ENCODE data around the gene TBX19. TPM values are rescaled to one million over a fixed set of nuclear protein-coding genes. Genes with fewer than 3 reads are reported as not detected.

Gene TBX19
- 1 to 10 TPM; 1.9 to 3.8 TPM for total RNA-seq

GRCh38 chr1:168280296-168280927, at the start of gene TBX19:
TBX19 (plus strand) TSS chr1:168280877; CDS start chr1:168281091, 214 bp downstream.
- whole genome bisulfite sequencing, result 89% methylated on average over 7 of the region's 7 CpGs

DNA sequence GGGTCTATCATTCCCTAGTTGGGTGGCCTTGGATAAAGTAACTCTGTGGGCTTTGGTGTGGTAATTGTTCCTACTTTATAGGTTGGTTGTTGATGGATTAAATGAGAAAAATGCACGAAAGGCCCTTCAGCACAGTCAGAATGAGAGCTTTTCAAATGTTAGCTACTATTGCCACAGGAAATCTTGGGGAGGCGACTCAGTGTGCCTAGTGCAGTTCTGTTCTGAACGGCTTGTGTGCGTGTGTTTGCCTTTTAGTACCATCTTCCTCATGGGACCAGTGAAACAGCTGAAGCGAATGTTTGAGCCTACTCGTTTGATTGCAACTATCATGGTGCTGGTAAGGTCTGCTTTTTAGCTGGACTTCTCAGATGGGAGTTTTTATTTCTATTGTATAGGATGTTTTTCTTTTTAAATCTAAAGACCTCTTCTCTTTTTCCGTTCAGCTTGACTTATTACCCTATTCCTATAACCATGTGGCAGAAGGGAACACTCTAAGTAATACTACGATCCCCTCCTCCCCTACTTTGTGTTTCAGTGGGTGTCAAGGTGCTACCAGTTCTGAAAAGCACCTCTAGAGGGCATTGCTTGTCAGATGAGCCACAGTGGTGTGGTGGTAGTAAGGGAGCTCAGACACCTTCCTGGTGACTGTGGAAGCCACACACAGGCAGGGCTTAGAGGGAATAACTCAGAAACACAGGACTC, 45.7 kb upstream of the TBX19 start:
- H3K4me3 ChIP-seq, result no peak overlapping the region
- no peak overlapping the region for H3K27ac ChIP-seq
- H3K4me1 ChIP-seq (replicated peaks), result no peaks in the 10 kb centered on the region
- H3K36me3 ChIP-seq, result peaks cover 2 to 8% of the 10 kb centered on the region in 2 donors
- intact Hi-C loops (cut with DNase I), result no loop called here
- TF ChIP-seq POLR2AphosphoS5 (IDR thresholded peaks at IDR 0.05) (no peak), POLR2A (IDR thresholded peaks at IDR 0.05) (no peak), CTCF (IDR thresholded peaks at IDR 0.05) (no peak)
- WGBS, result 96% methylated on average over 8 of the region's 8 CpGs
- no peaks in the 10 kb centered on the region for H3K9me3 ChIP-seq
- DNase-seq (ENCODE audit: low spot score), result no peak
- H3K27me3 ChIP-seq (replicated peaks; ENCODE audit: insufficient read depth), result no peaks in the 10 kb centered on the region

More at GRCh38 chr1:168280296-168280927, at the start of gene TBX19:
- Histone ChIP-seq H3K4me3 (no peak within 1 kb of the TSS), H3K27ac (no peak within 1 kb of the TSS), H3K4me1 (replicated peaks) (no peaks in the 10 kb centered on the region), H3K9me3 (no peaks in the 10 kb centered on the region), H3K27me3 (replicated peaks; ENCODE audit: insufficient read depth) (no peaks in the 10 kb centered on the region), H3K36me3 (no peaks in the 10 kb centered on the region)
- TF ChIP-seq POLR2A (IDR thresholded peaks at IDR 0.05) (no peak), CTCF (IDR thresholded peaks at IDR 0.05) (no peak), POLR2AphosphoS5 (IDR thresholded peaks at IDR 0.05) (no peak)
- no peak for DNase-seq (ENCODE audit: low spot score)
- intact Hi-C loops (cut with DNase I), result no loop called here

DNA sequence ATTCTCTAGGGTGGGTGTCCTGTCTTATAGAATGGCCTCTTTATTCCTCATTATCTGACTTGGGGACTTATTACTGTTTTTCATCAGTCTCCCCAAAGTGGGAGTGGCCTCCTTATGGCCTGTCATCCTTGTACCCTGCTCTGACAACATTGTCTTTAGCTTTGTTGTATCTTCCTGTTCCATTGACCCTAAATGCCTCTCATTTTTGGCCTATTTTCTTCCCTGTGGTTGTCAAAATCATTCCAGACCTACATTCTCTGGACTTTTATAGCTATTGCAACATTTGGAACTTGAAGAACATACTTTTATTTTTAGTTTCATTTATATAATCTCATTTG, 45.2 kb upstream of the TBX19 start:
- H3K36me3 ChIP-seq, result peaks cover 2 to 8% of the 10 kb centered on the region in 2 donors
- no peak for DNase-seq (ENCODE audit: low spot score)
- H3K9me3 ChIP-seq, result no peaks in the 10 kb centered on the region
- H3K27me3 ChIP-seq (replicated peaks; ENCODE audit: insufficient read depth), result no peaks in the 10 kb centered on the region
- H3K4me3 ChIP-seq, result no peak overlapping the region
- H3K27ac ChIP-seq, result no peak overlapping the region
- TF ChIP-seq POLR2AphosphoS5 (IDR thresholded peaks at IDR 0.05), result no peak
- TF ChIP-seq POLR2A (IDR thresholded peaks at IDR 0.05), result no peak
- TF ChIP-seq CTCF (IDR thresholded peaks at IDR 0.05), result no peak
- H3K4me1 ChIP-seq (replicated peaks), result no peaks in the 10 kb centered on the region
- intact Hi-C loops (cut with DNase I), result no loop called here

- peaks cover 2 to 8% of the 10 kb centered on the region in 2 donors for H3K36me3 ChIP-seq
- intact Hi-C loops (cut with DNase I), result no loop called here
Measured at GRCh38 chr1:168235937-168236336, 44.7 kb upstream of the TBX19 start.

More at GRCh38 chr1:168235937-168236336, 44.7 kb upstream of the TBX19 start:
- Histone ChIP-seq H3K27ac (no peak overlapping the region), H3K9me3 (no peaks in the 10 kb centered on the region), H3K27me3 (replicated peaks; ENCODE audit: insufficient read depth) (no peaks in the 10 kb centered on the region), H3K4me3 (no peak overlapping the region), H3K4me1 (replicated peaks) (no peaks in the 10 kb centered on the region)
- no peak for DNase-seq (ENCODE audit: low spot score)
- TF ChIP-seq POLR2A (IDR thresholded peaks at IDR 0.05) (no peak), POLR2AphosphoS5 (IDR thresholded peaks at IDR 0.05) (no peak), CTCF (IDR thresholded peaks at IDR 0.05) (no peak)
- WGBS, result 47% methylated on average over 3 of the region's 3 CpGs
